Right ventricle myocardium superior (tissue), 1 donor: ENCODE measurements around the gene RSRC1. TPM values are rescaled to one million over a fixed set of nuclear protein-coding genes. Genes with fewer than 3 reads are reported as not detected.
"Not testable (repeated sequence)": the region's sequence is repeated elsewhere in the genome, so short reads cannot be mapped to it uniquely, and the experiment has no call there.

Experiments used
- ATAC-seq: fragments of 200-7000 bp; cut with Tn5 transposase; one replicate; pipeline ENCODE4 v1.9.1; 2020; ENCODE audit warnings: mild to moderate bottlenecking; ENCODE audit not compliant: poor library complexity
- DNase-seq: peaks from one replicate; pipeline ENCODE4 v3.0.0-alpha.2; 2020
- intact Hi-C: fragments of 100-400 bp; cut with DNase I; formaldehyde crosslinking; loops from one replicate; pipeline ENCODE4 v1.11.2; 2022
- total RNA-seq: library from RNA; stranded (reverse); fragmentation: NEBNext Ultra II Directional; extraction: Animal tissue kit (Norgen Biotek cat#: 25700); gene quantifications from one replicate; pipeline ENCODE4 v1.2.1, GENCODE V29; 2021
- donor health status: DM: no; HTN: yes; CAD: no; lungs with severe emphysema.

RSRC1 gene
- total RNA-seq, 1 donor from 2014 or later = 19.5 TPM

- DNase-seq = no peak
- no peak for ATAC-seq
- intact Hi-C loops = no loop called here
Observed at GRCh38 chr3:158269942-158270341, 160.1 kb downstream of the RSRC1 start.

- intact Hi-C loops = no loop called here
- ATAC-seq (no peak), DNase-seq (no peak)
Observed at GRCh38 chr3:158272081-158272480, 162.2 kb downstream of the RSRC1 start.

GRCh38 chr3:158273656-158274055 lies 163.8 kb downstream of the RSRC1 start:
- ATAC-seq = no peak
- DNase-seq = no peak
- intact Hi-C loops = no loop called here

- ATAC-seq (no peak), DNase-seq (no peak)
- intact Hi-C loops = no loop called here
Observed at GRCh38 chr3:158278187-158278586, 168.3 kb downstream of the RSRC1 start.

GRCh38 chr3:158279609-158280008 lies 169.7 kb downstream of the RSRC1 start:
- ATAC-seq = no peak
- intact Hi-C loops = no loop called here
- DNase-seq = no peak

- intact Hi-C loops = no loop called here
- no peak for DNase-seq
- no peak for ATAC-seq
Observed at GRCh38 chr3:158295771-158296170, 185.9 kb downstream of the RSRC1 start.

- DNase-seq = no peak
Observed at GRCh38 chr3:158297940-158298339, 188.1 kb downstream of the RSRC1 start.

GRCh38 chr3:158308236-158308928 lies 198.5 kb downstream of the RSRC1 start:
- DNase-seq (no peak), ATAC-seq (no peak)
- intact Hi-C loops = no loop called here

More at GRCh38 chr3:158297940-158298339, 188.1 kb downstream of the RSRC1 start:
- no peak for ATAC-seq
- intact Hi-C loops = no loop called here

- intact Hi-C loops = no loop called here
Observed at GRCh38 chr3:158312560-158313141, 202.8 kb downstream of the RSRC1 start.

GRCh38 chr3:158313338-158313927 lies 203.5 kb downstream of the RSRC1 start:
- intact Hi-C loops = no loop called here
- no peak for DNase-seq

More at GRCh38 chr3:158312560-158313141, 202.8 kb downstream of the RSRC1 start:
- ATAC-seq (no peak), DNase-seq (no peak)

GRCh38 chr3:158314426-158315357 lies 204.8 kb downstream of the RSRC1 start:
- intact Hi-C loops = no loop called here
- ATAC-seq = no peak
- no peak for DNase-seq

More at GRCh38 chr3:158313338-158313927, 203.5 kb downstream of the RSRC1 start:
- ATAC-seq = no peak

- ATAC-seq, DNase-seq, intact Hi-C loops: not testable (repeated sequence)
Observed at GRCh38 chr3:158329696-158330441, 220.0 kb downstream of the RSRC1 start.

GRCh38 chr3:158330870-158331269 lies 221.0 kb downstream of the RSRC1 start:
- DNase-seq (no peak), ATAC-seq (no peak)
- intact Hi-C loops = no loop called here

GRCh38 chr3:158333736-158334135 lies 223.8 kb downstream of the RSRC1 start:
- no peak for ATAC-seq
- no peak for DNase-seq
- intact Hi-C loops = no loop called here

- intact Hi-C loops = no loop called here
- DNase-seq (no peak), ATAC-seq (no peak)
Observed at GRCh38 chr3:158337110-158337509, 227.2 kb downstream of the RSRC1 start.

GRCh38 chr3:158339638-158340037 lies 229.7 kb downstream of the RSRC1 start:
- no peak for DNase-seq
- intact Hi-C loops = no loop called here
- no peak for ATAC-seq

- intact Hi-C loops, DNase-seq, ATAC-seq: not testable (repeated sequence)
Observed at GRCh38 chr3:158340951-158341350, 231.1 kb downstream of the RSRC1 start.

- no peak for DNase-seq
- intact Hi-C loops = no loop called here
- ATAC-seq = no peak
Observed at GRCh38 chr3:158347966-158348365, 238.1 kb downstream of the RSRC1 start.
